Measurements from ENCODE around the gene CPNE1.

DNA sequence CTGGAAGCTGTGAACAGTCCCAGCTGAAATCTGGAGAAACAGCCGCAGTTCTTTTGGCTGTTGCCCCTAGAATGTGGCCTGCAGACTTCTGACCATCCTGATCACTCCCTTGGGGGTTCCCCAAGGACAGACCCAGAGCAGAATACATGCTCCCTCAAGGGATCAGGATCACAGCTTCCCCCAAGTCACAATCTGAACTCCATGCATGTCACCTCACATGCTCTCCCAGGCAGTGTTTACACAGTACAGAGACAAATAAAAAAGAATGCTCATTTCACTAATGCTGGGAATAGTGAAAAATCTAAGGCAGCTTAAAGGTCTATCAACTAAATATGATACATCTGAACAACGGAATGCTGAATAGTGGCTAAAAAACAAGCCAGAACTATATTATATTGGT, 28.6 kb downstream of the CPNE1 start:
- TF ChIP-seq, protein P1, sequence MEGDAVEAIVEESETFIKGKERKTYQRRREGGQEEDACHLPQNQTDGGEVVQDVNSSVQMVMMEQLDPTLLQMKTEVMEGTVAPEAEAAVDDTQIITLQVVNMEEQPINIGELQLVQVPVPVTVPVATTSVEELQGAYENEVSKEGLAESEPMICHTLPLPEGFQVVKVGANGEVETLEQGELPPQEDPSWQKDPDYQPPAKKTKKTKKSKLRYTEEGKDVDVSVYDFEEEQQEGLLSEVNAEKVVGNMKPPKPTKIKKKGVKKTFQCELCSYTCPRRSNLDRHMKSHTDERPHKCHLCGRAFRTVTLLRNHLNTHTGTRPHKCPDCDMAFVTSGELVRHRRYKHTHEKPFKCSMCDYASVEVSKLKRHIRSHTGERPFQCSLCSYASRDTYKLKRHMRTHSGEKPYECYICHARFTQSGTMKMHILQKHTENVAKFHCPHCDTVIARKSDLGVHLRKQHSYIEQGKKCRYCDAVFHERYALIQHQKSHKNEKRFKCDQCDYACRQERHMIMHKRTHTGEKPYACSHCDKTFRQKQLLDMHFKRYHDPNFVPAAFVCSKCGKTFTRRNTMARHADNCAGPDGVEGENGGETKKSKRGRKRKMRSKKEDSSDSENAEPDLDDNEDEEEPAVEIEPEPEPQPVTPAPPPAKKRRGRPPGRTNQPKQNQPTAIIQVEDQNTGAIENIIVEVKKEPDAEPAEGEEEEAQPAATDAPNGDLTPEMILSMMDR (conservative IDR thresholded peaks at IDR 0.05 in 1 of 2, IDR thresholded peaks at IDR 0.05 in 1 of 2; ENCODE audit: low read depth in 1 of 2, low read length in 2 of 2), result no peak
- TF ChIP-seq EZH2 (IDR thresholded peaks at IDR 0.05; ENCODE audit: low read length, missing control alignments), result no peak

Measured in fibroblast of lung (primary cell).